A549 (cell line): ENCODE data around the gene RTP5.

Experiments
- CTCF ChIP-seq: fragments of >200 bp; sonication (Bioruptor Twin); formaldehyde crosslinking; IDR thresholded peaks from 3 replicates; pipeline ENCODE4 v1.5.1; 2016
- EHMT2 ChIP-seq: fragments of 200-600 bp; sonication (generic); IDR thresholded peaks from 2 replicates; pipeline ENCODE4 v1.6.1; 2016; ENCODE audit warnings: antibody characterized with exemption, low read depth, mild to moderate bottlenecking, moderate library complexity
- HDAC2 ChIP-seq: fragments of 200-600 bp; sonication (generic); IDR thresholded peaks from 2 replicates; pipeline ENCODE4 v1.6.1; 2016
- JUN ChIP-seq, 2 experiments: fragments of >200 bp; sonication (Bioruptor Twin); formaldehyde crosslinking; IDR thresholded peaks; 2 replicates in 1 of 2; 3 replicates in 1 of 2; pipeline ENCODE4 v1.6.1; 2016 to 2017
- MAZ ChIP-seq: fragments of 150-350 bp; IDR thresholded peaks from 2 replicates; pipeline ENCODE4 v1.6.1; 2014; ENCODE audit warnings: antibody characterized with exemption, low read depth, low read length, borderline replicate concordance
- NR3C1 ChIP-seq: fragments of >200 bp; sonication (Bioruptor Twin); formaldehyde crosslinking; IDR thresholded peaks from 3 replicates; pipeline ENCODE4 v1.6.1; 2017
- POLR2A ChIP-seq: IDR thresholded peaks from 2 replicates; pipeline ENCODE4 v1.6.1; 2012; ENCODE audit warnings: mild to moderate bottlenecking, low read length
- RAD21 ChIP-seq, 2 experiments: fragments of >200 bp in 1 of 2; sonication (Bioruptor Twin) in 1 of 2; formaldehyde crosslinking in 1 of 2; IDR thresholded peaks in 1 of 2; conservative IDR thresholded peaks in 1 of 2; 2 replicates in 1 of 2; 3 replicates in 1 of 2; pipeline ENCODE4 v1.6.1; 2012 to 2018; ENCODE audit warnings: inconsistent platforms in 1 of 2
- RARB ChIP-seq: fragments of 250-450 bp; sonication (Bioruptor Pico); IDR thresholded peaks from 2 replicates; pipeline ENCODE4 v1.8.0; 2021; ENCODE audit warnings: mild to moderate bottlenecking, moderate library complexity
- RCOR1 ChIP-seq: fragments of 150-350 bp; IDR thresholded peaks from 2 replicates; pipeline ENCODE4 v1.6.1; 2014; ENCODE audit warnings: antibody characterized with exemption, low read length, low read depth

GRCh38 chr2:241885291-241885945 lies 15.9 kb downstream of the RTP5 start:
- no peak for TF ChIP-seq HDAC2
- TF ChIP-seq POLR2A: no peak
- no peak for TF ChIP-seq RCOR1
- TF ChIP-seq CTCF: no peak
- TF ChIP-seq MAZ: no peak
- TF ChIP-seq NR3C1: no peak
- no peak for TF ChIP-seq RARB (CRISPR knock-in tag)
- TF ChIP-seq EHMT2: no peak
- TF ChIP-seq RAD21 (conservative IDR thresholded peaks at IDR 0.05 in 1 of 2, IDR thresholded peaks at IDR 0.05 in 1 of 2): no peak
- no peak for TF ChIP-seq JUN (IDR thresholded peaks at IDR 0.05)
